Endodermal cell (in vitro differentiated cells): Measurements from ENCODE around the gene ATP2B2. TPM values are rescaled to one million over a fixed set of nuclear protein-coding genes. Genes with fewer than 3 reads are reported as not detected.
"Not testable (repeated sequence)": the region's sequence is repeated elsewhere in the genome, so short reads cannot be mapped to it uniquely, and the experiment has no call there.

Experiments
- DNase-seq: peaks from one replicate; pipeline ENCODE4 v3.0.0-alpha.2; 2017
- H3K27ac ChIP-seq: 2 replicates; pipeline ENCODE4 v1.5.1; 2013; ENCODE audit warnings: mild to moderate bottlenecking, low read depth, low read length, moderate library complexity
- H3K27me3 ChIP-seq: 2 replicates; pipeline ENCODE4 v1.6.1; 2013; ENCODE audit warnings: mild to moderate bottlenecking, low read length, moderate library complexity; ENCODE audit not compliant: insufficient read depth, control insufficient read depth, poor library complexity, severe bottlenecking
- H3K36me3 ChIP-seq: 2 replicates; pipeline ENCODE4 v1.7.0; 2013; ENCODE audit warnings: mild to moderate bottlenecking, low read length, moderate library complexity; ENCODE audit not compliant: control insufficient read depth, insufficient read depth
- H3K4me1 ChIP-seq: one replicate; pipeline ENCODE4 v1.7.0; 2013; ENCODE audit warnings: low read length; ENCODE audit not compliant: control insufficient read depth, insufficient read depth
- H3K4me3 ChIP-seq: 2 replicates; pipeline ENCODE4 v1.5.1; 2013; ENCODE audit warnings: mild to moderate bottlenecking, low read length, moderate library complexity
- H3K9ac ChIP-seq: 2 replicates; pipeline ENCODE4 v1.6.1; 2013; ENCODE audit warnings: mild to moderate bottlenecking, low read length, moderate library complexity; ENCODE audit not compliant: poor library complexity, severe bottlenecking; ENCODE audit errors: extremely low read depth
- H3K9me3 ChIP-seq: 2 replicates; pipeline ENCODE4 v1.6.1; 2013; ENCODE audit warnings: mild to moderate bottlenecking, low read length, moderate library complexity; ENCODE audit not compliant: control insufficient read depth
- H3K27ac Mint-ChIP-seq: 2 replicates; pipeline ENCODE4 v1.8.0; 2020; ENCODE audit warnings: mixed read lengths
- H3K27me3 Mint-ChIP-seq: 2 replicates; pipeline ENCODE4 v1.8.0; 2021; ENCODE audit warnings: mild to moderate bottlenecking, mixed read lengths; ENCODE audit not compliant: insufficient read depth
- H3K36me3 Mint-ChIP-seq: 2 replicates; pipeline ENCODE4 v1.8.0; 2020; ENCODE audit warnings: low read depth, mixed read lengths
- H3K4me1 Mint-ChIP-seq: 2 replicates; pipeline ENCODE4 v1.8.0; 2020; ENCODE audit warnings: mixed read lengths
- H3K4me3 Mint-ChIP-seq: 2 replicates; pipeline ENCODE4 v1.8.0; 2020; ENCODE audit warnings: mild to moderate bottlenecking, moderate library complexity, mixed read lengths
- H3K9me3 Mint-ChIP-seq: 2 replicates; pipeline ENCODE4 v1.8.0; 2020; ENCODE audit warnings: mild to moderate bottlenecking, mixed read lengths
- CTCF ChIP-seq: fragments of 200-600 bp; sonication (generic); conservative IDR thresholded peaks from 2 replicates; pipeline ENCODE4 v1.5.0; 2021; ENCODE audit warnings: antibody characterized with exemption, mild to moderate bottlenecking
- WGBS, 2 experiments: methylation state at CpG; one replicate each; pipeline versions ENCODE4 v1.1.5 to v1.1.7; 2013; ENCODE audit warnings: missing lambda C conversion rate in 2 of 2, mixed read lengths in 1 of 2; ENCODE audit not compliant: insufficient coverage in 1 of 2, insufficient read length in 1 of 2; 5-methylcytosine and 5-hydroxymethylcytosine counted together
- total RNA-seq, 2 donors: library from RNA; stranded (reverse); fragmentation: NEBNext Ultra II Directional in 1 of 2; extraction: Animal tissue kit (Norgen Biotek cat#: 25700) in 1 of 2; gene quantifications; 2 replicates in 1 of 2; 3 replicates in 1 of 2; pipeline ENCODE4 v1.2.1, GENCODE V29; 2021

ATP2B2 gene
- total RNA-seq, 2 donors from 2014 or later: 0.09 TPM; not detected in 1

DNA sequence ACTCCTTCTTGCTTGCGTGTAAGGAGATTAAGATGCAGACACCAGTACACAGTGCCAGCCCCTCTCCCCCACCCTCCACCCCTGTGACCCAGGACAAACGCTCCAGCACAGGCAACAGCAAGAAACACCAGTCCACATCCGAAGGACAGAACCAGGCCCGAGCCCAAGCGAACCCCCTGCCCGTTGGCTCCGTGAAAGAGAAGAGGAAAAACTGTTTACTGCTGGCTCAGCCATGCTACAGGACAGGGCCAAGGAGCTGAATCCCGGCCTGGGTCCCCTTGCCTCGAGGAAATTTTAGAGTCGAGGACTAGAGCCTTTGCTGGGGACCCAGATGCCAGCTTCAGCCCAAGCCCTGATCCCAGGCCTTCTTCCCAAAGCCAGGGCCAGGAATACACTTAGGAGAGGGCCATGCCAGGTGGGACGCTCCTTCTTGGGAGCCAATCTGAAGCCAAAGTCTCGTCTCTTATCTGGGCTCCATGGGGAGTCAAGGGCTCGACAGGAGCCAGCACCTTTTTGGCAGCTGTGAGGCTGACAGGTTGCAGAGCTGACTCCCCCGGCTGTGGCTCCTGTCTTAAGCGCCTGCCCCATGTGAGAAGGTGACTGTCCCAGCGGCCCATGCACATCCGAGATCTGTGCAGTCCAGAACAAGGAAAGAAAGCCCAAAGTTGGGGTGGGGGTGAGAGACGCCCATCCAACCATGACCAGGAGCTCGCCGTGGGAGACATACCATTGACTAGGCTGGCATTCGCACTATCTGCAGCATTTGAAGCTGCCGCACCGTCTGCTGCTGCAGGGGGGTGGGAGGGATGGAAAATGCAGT is 120.6 kb downstream of the ATP2B2 start:
- Histone ChIP-seq H3K9me3 (peaks cover 5% of the 10 kb centered on the region), H3K27me3 (no peaks in the 10 kb centered on the region), H3K36me3 (no peaks in the 10 kb centered on the region), H3K4me3 (no peak overlapping the region), H3K4me1 (no peaks in the 10 kb centered on the region), H3K27ac (no peak overlapping the region), H3K9ac (no peak overlapping the region)
- Mint-ChIP-seq H3K4me3 (no peak overlapping the region), H3K4me1 (peaks cover 20% of the 10 kb centered on the region), H3K36me3 (no peaks in the 10 kb centered on the region), H3K9me3 (no peaks in the 10 kb centered on the region), H3K27me3 (no peaks in the 10 kb centered on the region), H3K27ac (no peak overlapping the region)
- no peak for DNase-seq
- no peak for TF ChIP-seq CTCF
- 86 to 89% methylated on average over 18 to 23 of the region's 23 CpGs for WGBS, 2 experiments

DNA sequence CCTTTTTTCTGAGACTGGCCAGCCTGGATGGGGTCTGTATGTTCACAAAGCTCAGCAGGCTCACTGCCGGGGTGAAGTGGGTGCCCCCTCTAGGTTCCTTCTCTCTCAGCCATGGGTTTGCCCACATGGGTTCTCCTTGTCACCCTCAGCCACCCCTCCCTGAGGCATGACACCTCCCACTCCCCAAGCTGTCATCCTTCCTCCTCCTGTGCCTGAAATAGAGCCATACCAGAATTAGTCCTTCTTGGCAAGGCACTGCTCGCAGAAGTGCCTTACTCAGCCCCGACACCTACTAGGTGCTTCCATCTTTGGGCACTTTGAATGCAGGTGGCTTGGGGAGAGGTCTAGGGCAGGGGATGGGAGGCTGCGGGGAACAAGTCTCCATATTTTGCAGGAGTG is 121.5 kb downstream of the ATP2B2 start:
- Histone ChIP-seq H3K27me3 (no peaks in the 10 kb centered on the region), H3K9me3 (peaks cover 5% of the 10 kb centered on the region), H3K4me3 (no peak overlapping the region), H3K9ac (no peak overlapping the region), H3K36me3 (no peaks in the 10 kb centered on the region), H3K4me1 (no peaks in the 10 kb centered on the region), H3K27ac (no peak overlapping the region)
- no peaks in the 10 kb centered on the region for H3K9me3 Mint-ChIP-seq
- no peak for TF ChIP-seq CTCF
- no peak for DNase-seq
- H3K27ac Mint-ChIP-seq: no peak overlapping the region
- H3K4me3 Mint-ChIP-seq: no peak overlapping the region
- H3K36me3 Mint-ChIP-seq: no peaks in the 10 kb centered on the region
- H3K27me3 Mint-ChIP-seq: no peaks in the 10 kb centered on the region
- peaks cover 13% of the 10 kb centered on the region for H3K4me1 Mint-ChIP-seq
- WGBS, 2 experiments: 95 to 98% methylated on average over 4 of the region's 4 CpGs

DNA sequence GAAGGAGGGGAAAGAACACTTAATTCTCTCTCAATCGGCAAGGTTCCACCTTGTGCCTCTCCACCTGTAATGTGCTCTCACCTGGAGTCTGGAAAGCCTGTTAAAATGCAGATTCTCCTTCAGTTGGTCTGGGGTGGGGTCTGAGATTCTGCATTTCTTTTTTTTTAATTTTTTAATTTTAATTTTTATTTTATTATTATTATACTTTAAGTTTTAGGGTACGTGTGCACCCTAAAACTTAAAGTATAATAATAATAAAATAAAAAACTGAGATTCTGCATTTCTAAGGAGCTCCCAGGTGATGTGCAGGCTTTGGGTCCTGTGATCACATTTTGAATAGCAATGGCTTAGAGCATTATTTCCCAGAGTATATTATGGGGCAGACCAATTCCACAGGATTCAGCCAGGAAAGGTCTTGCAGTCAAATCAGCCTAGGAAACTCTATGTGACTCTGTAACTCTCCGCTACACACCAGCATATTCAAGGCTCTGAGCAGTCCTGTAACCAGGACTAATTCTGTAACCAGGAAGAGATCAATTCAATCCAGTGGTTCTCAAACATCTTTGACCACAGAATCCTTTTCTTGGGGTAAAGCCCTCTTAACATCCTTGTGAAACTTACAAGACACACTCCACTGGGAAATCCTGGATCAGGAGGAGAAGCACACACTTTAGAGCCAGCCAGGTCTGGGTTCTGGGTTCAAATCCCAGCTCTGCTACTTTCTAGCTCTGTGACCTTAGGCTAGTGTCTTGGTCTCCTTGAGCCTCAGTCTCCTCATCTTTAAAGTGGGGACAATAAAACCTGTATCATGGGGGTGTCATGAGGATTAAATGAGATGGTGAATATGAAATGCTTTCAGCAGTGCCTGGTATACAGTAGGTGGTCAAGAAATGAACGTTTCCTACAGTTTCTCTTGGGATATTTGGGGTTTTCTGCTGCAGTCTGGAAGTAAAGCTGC is 122.2 kb downstream of the ATP2B2 start:
- H3K27me3 ChIP-seq: no peaks in the 10 kb centered on the region
- peaks cover 13% of the 10 kb centered on the region for H3K4me1 Mint-ChIP-seq
- no peak overlapping the region for H3K27ac ChIP-seq
- H3K36me3 Mint-ChIP-seq: no peaks in the 10 kb centered on the region
- TF ChIP-seq CTCF: no peak
- H3K9me3 ChIP-seq: peaks cover 5% of the 10 kb centered on the region
- H3K9me3 Mint-ChIP-seq: no peaks in the 10 kb centered on the region
- 84 to 100% methylated on average over 1 to 3 of the region's 4 CpGs for WGBS, 2 experiments
- no peaks in the 10 kb centered on the region for H3K4me1 ChIP-seq
- H3K27ac Mint-ChIP-seq: no peak overlapping the region
- DNase-seq: no peak
- no peak overlapping the region for H3K4me3 ChIP-seq
- no peak overlapping the region for H3K9ac ChIP-seq
- H3K36me3 ChIP-seq: no peaks in the 10 kb centered on the region
- no peak overlapping the region for H3K4me3 Mint-ChIP-seq
- no peaks in the 10 kb centered on the region for H3K27me3 Mint-ChIP-seq

GRCh38 chr3:10382445-10382844 is 122.9 kb downstream of the ATP2B2 start:
- H3K27me3 Mint-ChIP-seq, H3K9me3 ChIP-seq: not testable (repeated sequence)
- WGBS, 2 experiments: 96% methylated on average over 3 of the region's 3 CpGs; no CpG with 5 or more reads in 1 of the 2 experiments

More at GRCh38 chr3:10382445-10382844, 122.9 kb downstream of the ATP2B2 start:
- H3K4me1 Mint-ChIP-seq: peaks cover 13% of the 10 kb centered on the region
- not testable (repeated sequence) for H3K9ac ChIP-seq, H3K4me3 Mint-ChIP-seq, H3K27ac Mint-ChIP-seq, H3K4me1 ChIP-seq, H3K36me3 ChIP-seq, H3K4me3 ChIP-seq, H3K9me3 Mint-ChIP-seq, DNase-seq, H3K27ac ChIP-seq, H3K27me3 ChIP-seq, H3K36me3 Mint-ChIP-seq
